ENCODE results near the gene SPATA20.

DNA sequence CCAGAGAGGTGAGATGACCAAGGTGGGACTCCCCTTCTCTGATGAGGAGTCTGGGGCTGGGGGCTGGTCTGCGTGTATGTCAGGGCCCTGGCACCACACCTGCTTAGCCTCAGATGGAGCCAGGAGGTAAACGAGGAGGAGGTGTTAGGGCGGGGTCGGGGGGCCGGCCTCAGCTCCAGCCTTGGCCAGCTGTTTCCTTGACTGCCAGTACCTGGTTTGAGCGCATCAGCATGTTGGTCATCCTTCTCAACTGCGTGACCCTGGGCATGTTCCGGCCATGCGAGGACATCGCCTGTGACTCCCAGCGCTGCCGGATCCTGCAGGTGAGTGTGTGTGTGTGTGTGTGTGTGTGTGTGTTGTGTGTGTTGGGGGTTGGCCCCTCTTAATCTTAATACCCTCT, 21.7 kb downstream of the SPATA20 start:
- TF ChIP-seq, protein P1, sequence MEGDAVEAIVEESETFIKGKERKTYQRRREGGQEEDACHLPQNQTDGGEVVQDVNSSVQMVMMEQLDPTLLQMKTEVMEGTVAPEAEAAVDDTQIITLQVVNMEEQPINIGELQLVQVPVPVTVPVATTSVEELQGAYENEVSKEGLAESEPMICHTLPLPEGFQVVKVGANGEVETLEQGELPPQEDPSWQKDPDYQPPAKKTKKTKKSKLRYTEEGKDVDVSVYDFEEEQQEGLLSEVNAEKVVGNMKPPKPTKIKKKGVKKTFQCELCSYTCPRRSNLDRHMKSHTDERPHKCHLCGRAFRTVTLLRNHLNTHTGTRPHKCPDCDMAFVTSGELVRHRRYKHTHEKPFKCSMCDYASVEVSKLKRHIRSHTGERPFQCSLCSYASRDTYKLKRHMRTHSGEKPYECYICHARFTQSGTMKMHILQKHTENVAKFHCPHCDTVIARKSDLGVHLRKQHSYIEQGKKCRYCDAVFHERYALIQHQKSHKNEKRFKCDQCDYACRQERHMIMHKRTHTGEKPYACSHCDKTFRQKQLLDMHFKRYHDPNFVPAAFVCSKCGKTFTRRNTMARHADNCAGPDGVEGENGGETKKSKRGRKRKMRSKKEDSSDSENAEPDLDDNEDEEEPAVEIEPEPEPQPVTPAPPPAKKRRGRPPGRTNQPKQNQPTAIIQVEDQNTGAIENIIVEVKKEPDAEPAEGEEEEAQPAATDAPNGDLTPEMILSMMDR (conservative IDR thresholded peaks at IDR 0.05; ENCODE audit: low read depth, low read length) = no peak
- TF ChIP-seq CEBPB (IDR thresholded peaks at IDR 0.05; ENCODE audit: low read depth, low read length) (no peak), POLR2A (IDR thresholded peaks at IDR 0.05; ENCODE audit: low read depth, low read length) (no peak), MXI1 (IDR thresholded peaks at IDR 0.05; ENCODE audit: borderline replicate concordance, low read depth, low read length) (no peak), USF2 (IDR thresholded peaks at IDR 0.05; ENCODE audit: low read depth, low read length) (no peak), RAD21 (IDR thresholded peaks at IDR 0.05; ENCODE audit: low read length) (no peak), FOS (IDR thresholded peaks at IDR 0.05; ENCODE audit: low read depth, low read length) (no peak), RCOR1 (IDR thresholded peaks at IDR 0.05; ENCODE audit: insufficient replicate concordance, low read length) (no peak), SMC3 (IDR thresholded peaks at IDR 0.05; ENCODE audit: low read depth, low read length) (no peak), CHD1 (IDR thresholded peaks at IDR 0.05; ENCODE audit: low read depth, low read length) (no peak), BHLHE40 (IDR thresholded peaks at IDR 0.05; ENCODE audit: low read depth, low read length) (no peak), RFX5 (IDR thresholded peaks at IDR 0.05; ENCODE audit: low read depth, low read length) (no peak), MAZ (IDR thresholded peaks at IDR 0.05; ENCODE audit: borderline replicate concordance, low read depth, low read length) (no peak)
